MM.1S (cell line): ENCODE measurements around the gene TTC9.

ENCODE experiments used
- DNase-seq: peaks from one replicate; pipeline ENCODE4 v3.0.0-alpha.2; 2015
- H2AFZ ChIP-seq: fragments of 300-600 bp; sonication (generic); 2 replicates; pipeline ENCODE4 v1.6.0; 2016; ENCODE audit warnings: antibody characterized with exemption, low read length
- H3F3A ChIP-seq: fragments of 300-600 bp; sonication (generic); 2 replicates; pipeline ENCODE4 v1.6.1; 2016; ENCODE audit warnings: mild to moderate bottlenecking, antibody characterized with exemption, low read length, moderate library complexity, mixed read lengths; ENCODE audit not compliant: insufficient read depth
- H3K27ac ChIP-seq: fragments of 300-600 bp; sonication (generic); 2 replicates; pipeline ENCODE4 v1.5.1; 2016; ENCODE audit warnings: mild to moderate bottlenecking, low read length
- H3K27me3 ChIP-seq: fragments of 300-600 bp; sonication (generic); replicated peaks from 2 replicates; pipeline ENCODE4 v1.6.0; 2016; ENCODE audit warnings: low read length; ENCODE audit not compliant: insufficient read depth
- H3K36me3 ChIP-seq: fragments of 300-600 bp; sonication (generic); replicated peaks from 2 replicates; pipeline ENCODE4 v1.6.1; 2016; ENCODE audit warnings: mild to moderate bottlenecking, low read length, mixed read lengths; ENCODE audit not compliant: insufficient read depth
- H3K4me1 ChIP-seq: fragments of 300-600 bp; sonication (generic); 2 replicates; pipeline ENCODE4 v1.6.1; 2016; ENCODE audit warnings: low read length, mixed read lengths
- H3K4me2 ChIP-seq: fragments of 300-600 bp; sonication (generic); 2 replicates; pipeline ENCODE4 v1.6.0; 2016; ENCODE audit warnings: low read depth, low read length
- H3K4me3 ChIP-seq: fragments of 300-600 bp; sonication (generic); 2 replicates; pipeline ENCODE4 v1.5.1; 2016; ENCODE audit warnings: low read length, mixed read lengths
- H3K79me2 ChIP-seq: fragments of 300-600 bp; sonication (generic); 2 replicates; pipeline ENCODE4 v1.6.1; 2016; ENCODE audit warnings: mixed run types, low read length, mixed read lengths
- H3K9ac ChIP-seq: fragments of 300-600 bp; sonication (generic); 2 replicates; pipeline ENCODE4 v1.6.1; 2016; ENCODE audit warnings: low read length, mixed read lengths
- H3K9me2 ChIP-seq: fragments of 300-600 bp; sonication (generic); replicated peaks from 2 replicates; pipeline ENCODE4 v1.6.1; 2016; ENCODE audit warnings: mild to moderate bottlenecking, low read length, mixed read lengths; ENCODE audit not compliant: insufficient read depth
- H3K9me3 ChIP-seq: fragments of 300-600 bp; sonication (generic); replicated peaks from 2 replicates; pipeline ENCODE4 v1.6.1; 2016; ENCODE audit warnings: mild to moderate bottlenecking, low read length, mixed read lengths; ENCODE audit not compliant: insufficient read depth
- H4K20me1 ChIP-seq: fragments of 300-600 bp; sonication (generic); 2 replicates; pipeline ENCODE4 v1.6.1; 2016; ENCODE audit warnings: mild to moderate bottlenecking, low read length, moderate library complexity, mixed read lengths; ENCODE audit not compliant: insufficient read depth
- EZH2 ChIP-seq: fragments of 300-600 bp; sonication (generic); optimal IDR thresholded peaks from 2 replicates; pipeline ENCODE3; 2017; ENCODE audit warnings: low read depth, mild to moderate bottlenecking, antibody characterized with exemption, low read length, mixed read lengths
- EZH2phosphoT487 ChIP-seq: fragments of 300-600 bp; sonication (generic); IDR thresholded peaks from 2 replicates; pipeline ENCODE4 v1.6.1; 2018; ENCODE audit warnings: antibody characterized with exemption, low read length
- TF ChIP-seq, protein P1 (sequence below): fragments of 300-600 bp; sonication (generic); IDR thresholded peaks from 2 replicates; pipeline ENCODE4 v1.5.1; 2016; ENCODE audit warnings: antibody characterized with exemption, low read length, mixed read lengths

Gene TTC9

DNA sequence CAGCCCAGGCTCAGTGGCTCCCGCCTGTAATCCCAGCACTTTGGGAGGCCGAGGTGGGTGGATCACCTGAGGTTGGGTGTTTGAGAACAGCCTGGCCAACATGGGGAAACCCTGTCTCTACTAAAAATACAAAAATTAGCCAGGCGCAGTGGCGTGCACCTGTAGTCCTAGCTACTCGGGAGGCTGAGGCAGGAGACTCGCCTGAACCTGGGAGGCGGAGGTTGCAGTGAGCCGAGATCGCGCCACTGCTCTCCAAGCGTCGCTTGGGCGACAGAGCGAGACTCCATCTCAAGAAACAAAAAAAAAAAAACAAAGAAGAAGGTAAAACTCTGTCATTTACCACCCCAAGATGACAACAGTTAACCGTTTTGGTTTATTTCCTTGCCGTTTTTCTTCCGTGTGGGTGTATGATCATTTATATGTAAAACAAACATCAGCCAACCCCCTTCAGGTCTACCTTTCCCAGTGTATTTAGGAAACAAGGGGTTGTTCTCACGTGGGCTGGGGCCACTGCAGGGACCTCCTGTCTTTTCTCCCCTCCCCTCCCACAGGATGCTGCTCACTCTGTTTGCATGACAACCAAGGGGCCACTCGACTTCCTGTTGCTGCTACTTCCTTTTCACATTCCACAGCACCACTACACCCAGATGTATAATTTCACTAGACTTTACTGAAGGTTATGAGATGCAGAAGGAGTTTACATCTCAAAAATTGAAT lies 13.6 kb downstream of the TTC9 start:
- Histone ChIP-seq H3K27me3 (no peaks in the 10 kb centered on the region), H3K9me2 (no peaks in the 10 kb centered on the region), H3K4me1 (peaks cover 3% of the 10 kb centered on the region; the same call in 1 of the 2 replicates), H3K9me3 (no peaks in the 10 kb centered on the region), H3K4me2 (peak overlapping the region; percentile 37; the same call in 1 of the 2 replicates), H3K79me2 (no peaks in the 10 kb centered on the region), H2AFZ (no peak overlapping the region), H3K9ac (no peak overlapping the region), H3F3A (no peaks in the 10 kb centered on the region), H3K27ac (no peak overlapping the region), H3K36me3 (no peaks in the 10 kb centered on the region), H4K20me1 (no peaks in the 10 kb centered on the region), H3K4me3 (no peak overlapping the region; the same call in 1 of the 2 replicates)
- no peak for TF ChIP-seq EZH2
- TF ChIP-seq, protein P1, sequence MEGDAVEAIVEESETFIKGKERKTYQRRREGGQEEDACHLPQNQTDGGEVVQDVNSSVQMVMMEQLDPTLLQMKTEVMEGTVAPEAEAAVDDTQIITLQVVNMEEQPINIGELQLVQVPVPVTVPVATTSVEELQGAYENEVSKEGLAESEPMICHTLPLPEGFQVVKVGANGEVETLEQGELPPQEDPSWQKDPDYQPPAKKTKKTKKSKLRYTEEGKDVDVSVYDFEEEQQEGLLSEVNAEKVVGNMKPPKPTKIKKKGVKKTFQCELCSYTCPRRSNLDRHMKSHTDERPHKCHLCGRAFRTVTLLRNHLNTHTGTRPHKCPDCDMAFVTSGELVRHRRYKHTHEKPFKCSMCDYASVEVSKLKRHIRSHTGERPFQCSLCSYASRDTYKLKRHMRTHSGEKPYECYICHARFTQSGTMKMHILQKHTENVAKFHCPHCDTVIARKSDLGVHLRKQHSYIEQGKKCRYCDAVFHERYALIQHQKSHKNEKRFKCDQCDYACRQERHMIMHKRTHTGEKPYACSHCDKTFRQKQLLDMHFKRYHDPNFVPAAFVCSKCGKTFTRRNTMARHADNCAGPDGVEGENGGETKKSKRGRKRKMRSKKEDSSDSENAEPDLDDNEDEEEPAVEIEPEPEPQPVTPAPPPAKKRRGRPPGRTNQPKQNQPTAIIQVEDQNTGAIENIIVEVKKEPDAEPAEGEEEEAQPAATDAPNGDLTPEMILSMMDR, result no peak
- no peak for TF ChIP-seq EZH2phosphoT487
- DNase-seq, result peak; percentile 19

DNA sequence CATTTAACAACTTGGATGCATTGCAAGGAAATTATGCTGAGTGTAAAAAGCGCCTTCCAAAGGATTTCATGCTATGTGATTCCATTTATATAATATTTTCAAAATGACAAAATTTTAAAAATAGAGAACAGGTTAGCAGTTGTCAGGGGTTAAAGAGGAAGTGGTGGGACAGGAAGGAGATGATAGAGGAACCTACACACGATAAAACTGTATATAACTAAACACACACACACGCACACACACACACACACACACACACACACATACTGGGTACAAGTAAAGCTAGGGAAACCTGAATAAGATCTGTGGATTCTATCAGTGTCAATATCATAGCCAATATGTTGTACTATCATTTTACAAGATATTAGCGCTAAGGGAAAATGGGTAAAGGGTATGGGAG lies 17.2 kb downstream of the TTC9 start:
- H3K4me1 ChIP-seq, result peaks cover 3% of the 10 kb centered on the region; the same call in 1 of the 2 replicates
- TF ChIP-seq EZH2phosphoT487, result no peak
- no peak for TF ChIP-seq EZH2
- TF ChIP-seq, protein P1, result no peak

DNA sequence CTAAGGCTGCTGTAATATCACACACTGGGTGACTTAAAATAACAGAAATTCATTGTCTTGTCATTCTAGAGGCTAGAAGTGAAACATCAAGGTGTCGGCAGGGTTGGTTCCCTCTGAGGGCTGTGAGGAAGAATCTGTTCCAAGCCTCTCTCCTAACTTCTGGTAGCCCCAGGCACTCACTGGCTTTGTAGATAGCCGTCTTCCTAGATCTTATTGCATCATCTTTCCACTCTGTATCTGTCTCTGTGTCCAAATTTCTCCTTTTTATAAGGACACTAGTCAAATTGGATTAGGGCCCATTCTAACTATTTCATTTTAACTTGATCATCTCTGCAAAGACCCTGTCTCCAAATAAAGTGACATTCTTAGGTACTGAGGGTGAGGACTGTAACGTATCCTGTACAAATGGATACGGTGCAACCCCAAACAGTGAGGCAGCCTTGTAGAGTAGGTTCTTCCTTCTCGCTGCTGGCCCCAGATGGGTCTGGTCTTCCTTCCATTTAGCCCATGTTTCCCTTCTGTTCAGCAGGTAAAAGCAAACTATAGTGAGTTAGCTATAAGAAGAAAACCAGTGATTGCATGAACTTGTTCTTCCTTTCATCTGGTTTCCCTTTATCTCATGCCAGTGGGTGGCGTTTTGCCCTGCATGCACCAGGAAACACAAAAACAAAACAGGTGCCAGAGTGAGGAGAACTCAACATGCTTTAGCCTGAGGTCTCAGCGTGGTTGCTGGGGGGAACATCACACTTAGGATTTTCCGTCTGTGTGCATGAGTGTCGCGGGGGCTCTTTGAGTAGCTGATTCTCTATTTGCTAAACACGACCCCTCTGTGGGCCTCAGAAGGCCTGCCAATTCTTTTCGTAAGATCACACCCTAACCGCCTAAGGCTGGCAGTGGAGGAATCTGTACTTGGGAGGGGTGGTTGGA lies 19.5 kb downstream of the TTC9 start:
- no peaks in the 10 kb centered on the region for H3K79me2 ChIP-seq
- H3K4me1 ChIP-seq, result peaks cover 12% of the 10 kb centered on the region

More for the DNA sequence above, 17.2 kb downstream of the TTC9 start:
- H3K27ac ChIP-seq, result no peak overlapping the region
- no peak for DNase-seq
- no peaks in the 10 kb centered on the region for H3K9me2 ChIP-seq
- no peaks in the 10 kb centered on the region for H4K20me1 ChIP-seq
- H3K79me2 ChIP-seq, result no peaks in the 10 kb centered on the region
- no peaks in the 10 kb centered on the region for H3K9me3 ChIP-seq
- no peaks in the 10 kb centered on the region for H3K27me3 ChIP-seq
- no peak overlapping the region for H2AFZ ChIP-seq
- no peak overlapping the region for H3K4me2 ChIP-seq
- H3K36me3 ChIP-seq, result no peaks in the 10 kb centered on the region
- H3F3A ChIP-seq, result no peaks in the 10 kb centered on the region
- H3K4me3 ChIP-seq, result no peak overlapping the region
- no peak overlapping the region for H3K9ac ChIP-seq

More for the DNA sequence above, 19.5 kb downstream of the TTC9 start:
- no peak for TF ChIP-seq EZH2
- TF ChIP-seq, protein P1, result no peak
- TF ChIP-seq EZH2phosphoT487, result no peak
- no peaks in the 10 kb centered on the region for H3K36me3 ChIP-seq
- DNase-seq, result no peak
- no peak overlapping the region for H2AFZ ChIP-seq
- H3K9me2 ChIP-seq, result no peaks in the 10 kb centered on the region
- H3K27ac ChIP-seq, result no peak overlapping the region
- H3K9me3 ChIP-seq, result no peaks in the 10 kb centered on the region
- H3K27me3 ChIP-seq, result no peaks in the 10 kb centered on the region
- peaks cover 16% of the 10 kb centered on the region for H3F3A ChIP-seq
- no peak overlapping the region for H3K4me2 ChIP-seq
- H4K20me1 ChIP-seq, result no peaks in the 10 kb centered on the region
- H3K9ac ChIP-seq, result no peak overlapping the region
- H3K4me3 ChIP-seq, result no peak overlapping the region
